SU-DHL-6 (cell line): ENCODE results near the gene OR8J1.
"Not testable (repeated sequence)": the region's sequence is repeated elsewhere in the genome, so short reads cannot be mapped to it uniquely, and the experiment has no call there.

ENCODE experiments used
- H2AFZ ChIP-seq: fragments of 200-600 bp; sonication (generic); 2 replicates; pipeline ENCODE4 v1.6.1; 2014; ENCODE audit warnings: low read depth, mild to moderate bottlenecking, moderate library complexity, mixed read lengths, antibody characterized with exemption, low read length; ENCODE audit not compliant: severe bottlenecking
- H3F3A ChIP-seq: fragments of 200-600 bp; shearing (Covaris generic); 2 replicates; pipeline ENCODE4 v1.6.0; 2016; ENCODE audit warnings: antibody characterized with exemption, mild to moderate bottlenecking; ENCODE audit not compliant: insufficient read depth
- H3K27ac ChIP-seq: fragments of 200-600 bp; sonication (generic); 2 replicates; pipeline ENCODE4 v1.5.1; 2016; ENCODE audit warnings: low read depth, mild to moderate bottlenecking, low read length, moderate library complexity, mixed read lengths
- H3K27me3 ChIP-seq: fragments of 200-600 bp; sonication (generic), shearing (Covaris generic); 2 replicates; pipeline ENCODE4 v1.6.0; 2014; ENCODE audit warnings: mild to moderate bottlenecking, low read length
- H3K36me3 ChIP-seq: fragments of 200-600 bp; sonication (generic); 2 replicates; pipeline ENCODE4 v1.6.1; 2014; ENCODE audit warnings: mild to moderate bottlenecking, low read length, mixed read lengths
- H3K4me2 ChIP-seq: fragments of 300-600, 200-600 bp; shearing (Covaris generic), sonication (generic); 2 replicates; pipeline ENCODE4 v1.6.0; 2014; ENCODE audit warnings: low read length, low read depth, mild to moderate bottlenecking; ENCODE audit not compliant: poor library complexity, severe bottlenecking
- H3K4me3 ChIP-seq: fragments of 200-600 bp; sonication (generic); 2 replicates; pipeline ENCODE4 v1.5.1; 2014; ENCODE audit warnings: antibody characterized with exemption, low read length, mild to moderate bottlenecking, mixed read lengths; ENCODE audit not compliant: insufficient read depth, poor library complexity, severe bottlenecking
- H3K79me2 ChIP-seq: fragments of 200-600 bp; sonication (generic); 2 replicates; pipeline ENCODE4 v1.6.1; 2014; ENCODE audit warnings: mild to moderate bottlenecking, low read length, moderate library complexity; ENCODE audit not compliant: insufficient read depth
- H3K9ac ChIP-seq: fragments of 200-600 bp; sonication (generic); 2 replicates; pipeline ENCODE4 v1.7.0; 2014; ENCODE audit warnings: mild to moderate bottlenecking, low read length
- H3K9me2 ChIP-seq: fragments of 200-600 bp; sonication (generic); replicated peaks from 2 replicates; pipeline ENCODE4 v1.6.1; 2014; ENCODE audit warnings: low read length; ENCODE audit not compliant: insufficient read depth
- H3K9me3 ChIP-seq: fragments of 200-600 bp; sonication (generic); 2 replicates; pipeline ENCODE4 v1.6.1; 2014; ENCODE audit warnings: low read length, mixed read lengths; ENCODE audit not compliant: insufficient read depth
- H4K20me1 ChIP-seq: fragments of 200-600 bp; sonication (generic); 2 replicates; pipeline ENCODE4 v1.6.1; 2014; ENCODE audit warnings: low read depth, mild to moderate bottlenecking, antibody characterized with exemption, low read length, moderate library complexity, mixed read lengths
- CTCF ChIP-seq: fragments of 200-600 bp; sonication (generic); IDR thresholded peaks from one replicate; pipeline ENCODE4 v1.5.1; 2017; ENCODE audit warnings: antibody characterized with exemption, mild to moderate bottlenecking, low read length, moderate library complexity; ENCODE audit not compliant: insufficient read depth, poor library complexity, severe bottlenecking
- EZH2phosphoT487 ChIP-seq: fragments of 200-600 bp; sonication (generic), shearing (Covaris generic); conservative IDR thresholded peaks from 2 replicates; pipeline ENCODE4 v1.6.1; 2018; ENCODE audit warnings: mild to moderate bottlenecking, antibody characterized with exemption, low read length, moderate library complexity, mixed read lengths

OR8J1 gene

GRCh38 chr11:56394381-56394780, 40.3 kb downstream of the OR8J1 start:
- Histone ChIP-seq H3K9ac (no peak overlapping the region), H3K9me3 (no peaks in the 10 kb centered on the region), H3K27ac (no peak overlapping the region), H3K36me3 (no peaks in the 10 kb centered on the region), H3K9me2 (no peaks in the 10 kb centered on the region), H3K79me2 (no peaks in the 10 kb centered on the region), H3K27me3 (no peaks in the 10 kb centered on the region), H3K4me2 (no peak overlapping the region), H3K4me3 (no peak overlapping the region), H2AFZ (no peak overlapping the region), H4K20me1 (no peaks in the 10 kb centered on the region), H3F3A (no peaks in the 10 kb centered on the region)
- TF ChIP-seq CTCF = no peak
- TF ChIP-seq EZH2phosphoT487 = no peak

- H3K27me3 ChIP-seq = no peaks in the 10 kb centered on the region
- H4K20me1 ChIP-seq = no peaks in the 10 kb centered on the region
- no peak overlapping the region for H3K4me2 ChIP-seq
- H3K9me2 ChIP-seq = no peaks in the 10 kb centered on the region
- H3K27ac ChIP-seq = no peak overlapping the region
- no peak overlapping the region for H3K9ac ChIP-seq
- no peak overlapping the region for H3K4me3 ChIP-seq
- no peak overlapping the region for H2AFZ ChIP-seq
- no peaks in the 10 kb centered on the region for H3K79me2 ChIP-seq
- no peaks in the 10 kb centered on the region for H3K36me3 ChIP-seq
- H3F3A ChIP-seq = no peaks in the 10 kb centered on the region
- no peaks in the 10 kb centered on the region for H3K9me3 ChIP-seq
- TF ChIP-seq CTCF (no peak), EZH2phosphoT487 (no peak)
Observed at GRCh38 chr11:56396047-56396446, 42.0 kb downstream of the OR8J1 start.

GRCh38 chr11:56401858-56402461, 47.9 kb downstream of the OR8J1 start:
- not testable (repeated sequence) for H2AFZ ChIP-seq, H3K79me2 ChIP-seq, H3K9me3 ChIP-seq, H3F3A ChIP-seq, H3K27me3 ChIP-seq, H3K4me2 ChIP-seq, H3K27ac ChIP-seq, H3K9me2 ChIP-seq, H3K4me3 ChIP-seq, H3K9ac ChIP-seq, H4K20me1 ChIP-seq, H3K36me3 ChIP-seq

GRCh38 chr11:56404393-56404792, 50.3 kb downstream of the OR8J1 start:
- H4K20me1 ChIP-seq = no peaks in the 10 kb centered on the region
- H3K4me3 ChIP-seq = no peak overlapping the region
- H3K9me3 ChIP-seq = no peaks in the 10 kb centered on the region
- H3K27me3 ChIP-seq = no peaks in the 10 kb centered on the region
- H3K27ac ChIP-seq = no peak overlapping the region
- no peak overlapping the region for H3K9ac ChIP-seq
- H3F3A ChIP-seq = no peaks in the 10 kb centered on the region
- no peak overlapping the region for H3K4me2 ChIP-seq
- no peak for TF ChIP-seq EZH2phosphoT487
- no peak for TF ChIP-seq CTCF
- H2AFZ ChIP-seq = no peak overlapping the region
- no peaks in the 10 kb centered on the region for H3K36me3 ChIP-seq
- H3K9me2 ChIP-seq = no peaks in the 10 kb centered on the region
- no peaks in the 10 kb centered on the region for H3K79me2 ChIP-seq
